HEK293 (cell line): ENCODE results near the gene KRTAP12-1.

ENCODE experiments used
- CTCF ChIA-PET: fragments of 350-600 bp; formaldehyde crosslinking; extraction: SDS; loops from one replicate; lab custom pipeline; 2021; ENCODE audit warnings: antibody characterized with exemption; lab: Yijun Ruan, JAX
- POLR2A ChIA-PET: fragments of 300-600 bp; formaldehyde crosslinking; extraction: SDS; loops from one replicate; lab custom pipeline; 2020; ENCODE audit warnings: antibody characterized with exemption, inconsistent platforms; lab: Yijun Ruan, JAX
- H3K27ac ChIP-seq: fragments of 200-500 bp; sonication (Bioruptor generic); 2 replicates; pipeline ENCODE4 v1.5.1; 2014; ENCODE audit warnings: low read depth, low read length, control low read depth, inconsistent platforms; ENCODE audit errors: extremely low read depth
- H3K36me3 ChIP-seq, 2 experiments: fragments of 200-500 bp in 1 of 2; sonication (Bioruptor generic) in 1 of 2; 1 replicate in 1 of 2; 2 replicates in 1 of 2; pipeline ENCODE4 v1.5.1; 2014 to 2017; ENCODE audit warnings: inconsistent platforms in 2 of 2, low read length in 2 of 2; ENCODE audit not compliant: control insufficient read depth in 2 of 2, insufficient read depth in 1 of 2
- H3K4me1 ChIP-seq: fragments of 200-500 bp; sonication (Bioruptor generic); 2 replicates; pipeline ENCODE4 v1.5.1; 2014; ENCODE audit warnings: mild to moderate bottlenecking, low read length, inconsistent platforms; ENCODE audit not compliant: control insufficient read depth, insufficient read depth
- H3K4me3 ChIP-seq: 2 replicates; pipeline ENCODE4 v1.5.1; 2011; ENCODE audit warnings: low read depth, mild to moderate bottlenecking, control low read depth, low read length, moderate library complexity
- H3K9me3 ChIP-seq: fragments of 200-500 bp; sonication (Bioruptor generic); 2 replicates; pipeline ENCODE4 v1.5.1; 2014; ENCODE audit warnings: low read depth, low read length, inconsistent platforms; ENCODE audit not compliant: control insufficient read depth, insufficient read depth
- ELK4 ChIP-seq: IDR thresholded peaks from 2 replicates; pipeline ENCODE4 v1.6.1; 2011; ENCODE audit warnings: mild to moderate bottlenecking, low read depth, low read length, borderline replicate concordance
- HIC1 ChIP-seq: fragments of 450-650 bp; formaldehyde crosslinking; IDR thresholded peaks from 2 replicates; pipeline ENCODE4 v1.5.1; 2016; ENCODE audit warnings: missing biosample characterization, missing genetic modification characterization
- KLF16 ChIP-seq: fragments of 450-650 bp; formaldehyde crosslinking; IDR thresholded peaks from 2 replicates; pipeline ENCODE4 v1.5.1; 2017; ENCODE audit warnings: missing biosample characterization, missing genetic modification characterization
- KLF7 ChIP-seq: fragments of 450-650 bp; formaldehyde crosslinking; IDR thresholded peaks from 2 replicates; pipeline ENCODE4 v1.5.1; 2016; ENCODE audit warnings: missing biosample characterization, missing genetic modification characterization, borderline replicate concordance
- OVOL3 ChIP-seq: fragments of 450-650 bp; formaldehyde crosslinking; IDR thresholded peaks from 2 replicates; pipeline ENCODE4 v1.5.1; 2016; ENCODE audit warnings: missing biosample characterization, missing genetic modification characterization
- PRDM4 ChIP-seq: fragments of 450-650 bp; formaldehyde crosslinking; IDR thresholded peaks from 2 replicates; pipeline ENCODE4 v1.5.1; 2017; ENCODE audit warnings: missing biosample characterization, missing genetic modification characterization
- SCRT2 ChIP-seq: fragments of 450-650 bp; formaldehyde crosslinking; IDR thresholded peaks from 2 replicates; pipeline ENCODE4 v1.5.1; 2016; ENCODE audit warnings: missing biosample characterization, missing genetic modification characterization
- YY2 ChIP-seq: fragments of 450-650 bp; formaldehyde crosslinking; IDR thresholded peaks from 2 replicates; pipeline ENCODE4 v1.5.1; 2016; ENCODE audit warnings: missing biosample characterization, missing genetic modification characterization
- ZBTB10 ChIP-seq: fragments of 450-650 bp; formaldehyde crosslinking; IDR thresholded peaks from 2 replicates; pipeline ENCODE4 v1.5.1; 2016; ENCODE audit warnings: missing biosample characterization, missing genetic modification characterization
- ZNF132 ChIP-seq: fragments of 450-650 bp; formaldehyde crosslinking; IDR thresholded peaks from 2 replicates; pipeline ENCODE4 v1.5.1; 2017; ENCODE audit warnings: missing biosample characterization, missing genetic modification characterization, borderline replicate concordance
- ZNF26 ChIP-seq: fragments of 450-650 bp; formaldehyde crosslinking; IDR thresholded peaks from 2 replicates; pipeline ENCODE4 v1.5.1; 2016; ENCODE audit warnings: missing biosample characterization, missing genetic modification characterization
- ZNF544 ChIP-seq: fragments of 450-650 bp; formaldehyde crosslinking; IDR thresholded peaks from 2 replicates; pipeline ENCODE4 v1.5.0; 2017; ENCODE audit warnings: missing biosample characterization, missing genetic modification characterization
- ZNF645 ChIP-seq: fragments of 450-650 bp; formaldehyde crosslinking; IDR thresholded peaks from 2 replicates; pipeline ENCODE4; 2016; ENCODE audit warnings: missing biosample characterization, missing genetic modification characterization
- ZNF660 ChIP-seq: fragments of 450-650 bp; IDR thresholded peaks from 2 replicates; pipeline ENCODE4 v1.5.1; 2018; ENCODE audit warnings: missing biosample characterization, mild to moderate bottlenecking, missing genetic modification characterization
- ZNF664 ChIP-seq: fragments of 450-650 bp; formaldehyde crosslinking; IDR thresholded peaks from 2 replicates; pipeline ENCODE4 v1.5.1; 2016; ENCODE audit warnings: missing biosample characterization, missing genetic modification characterization
- ZNF76 ChIP-seq: fragments of 450-650 bp; formaldehyde crosslinking; IDR thresholded peaks from 2 replicates; pipeline ENCODE4; 2016; ENCODE audit warnings: low read depth, missing biosample characterization, missing genetic modification characterization, borderline replicate concordance
- ZSCAN30 ChIP-seq: fragments of 450-650 bp; IDR thresholded peaks from 2 replicates; pipeline ENCODE4 v1.5.1; 2018; ENCODE audit warnings: missing biosample characterization, mild to moderate bottlenecking, missing genetic modification characterization, moderate library complexity

The KRTAP12-1 gene

GRCh38 chr21:44643741-44644310 lies 38.1 kb downstream of the KRTAP12-1 start:
- no peak for TF ChIP-seq ZNF664 (tag by site-specific recombination)
- TF ChIP-seq SCRT2: no peak
- no peak for TF ChIP-seq HIC1 (tag by site-specific recombination)
- no peak for TF ChIP-seq ZNF645
- TF ChIP-seq, all 188 proteins: peak for 0
- H3K4me3 ChIP-seq: no peak overlapping the region
- no peak overlapping the region for H3K27ac ChIP-seq
- CTCF ChIA-PET: interaction anchor here (1.0 kb wide), 1 partner anchor 45 kb away, joined by 3 read pairs; no protein-coding TSS in a partner anchor
- POLR2A ChIA-PET: no interaction called here
- no peaks in the 10 kb centered on the region for H3K4me1 ChIP-seq
- H3K9me3 ChIP-seq: no peaks in the 10 kb centered on the region
- no peaks in the 10 kb centered on the region for H3K36me3 ChIP-seq

- H3K9me3 ChIP-seq: no peaks in the 10 kb centered on the region
- CTCF ChIA-PET: no interaction called here
- H3K27ac ChIP-seq: no peak overlapping the region
- no peak overlapping the region for H3K4me3 ChIP-seq
- no peaks in the 10 kb centered on the region for H3K36me3 ChIP-seq
- no peaks in the 10 kb centered on the region for H3K4me1 ChIP-seq
- no peak for TF ChIP-seq ZSCAN30 (tag by site-specific recombination)
- TF ChIP-seq YY2: no peak
- TF ChIP-seq ELK4: no peak
- no peak for TF ChIP-seq ZNF660
- TF ChIP-seq ZBTB10 (tag by site-specific recombination): no peak
- TF ChIP-seq KLF7: no peak
- TF ChIP-seq KLF16: no peak
- TF ChIP-seq ZNF544: no peak
- no peak for TF ChIP-seq ZNF76 (tag by site-specific recombination)
- no peak for TF ChIP-seq SCRT2
- no peak for TF ChIP-seq ZNF26 (tag by site-specific recombination)
- no peak for TF ChIP-seq OVOL3
- TF ChIP-seq ZNF132 (tag by site-specific recombination): no peak
- no peak for TF ChIP-seq PRDM4 (tag by site-specific recombination)
- POLR2A ChIA-PET: no interaction called here
These were observed 41.2 kb downstream of the KRTAP12-1 start for GRCh38 chr21:44640761-44641160.
